B cell (primary cell): ENCODE results near the gene LLPH. TPM values are rescaled to one million over a fixed set of nuclear protein-coding genes. Genes with fewer than 3 reads are reported as not detected.

ENCODE experiments used
- ATAC-seq: fragments of 200-7000 bp; cut with Tn5 transposase; one replicate; pipeline ENCODE4 v1.10.0; 2021; ENCODE audit warnings: low read depth, mild to moderate bottlenecking, moderate number of reproducible peaks, moderate library complexity
- CTCF ChIA-PET: fragments of 350-600 bp; sonication (Branson Sonifier 250); formaldehyde crosslinking; loops from one replicate; lab custom pipeline; 2021; ENCODE audit warnings: antibody characterized with exemption, inconsistent platforms; lab: Charles Lee
- POLR2A ChIA-PET: fragments of 350-600 bp; sonication (Branson Sonifier 250); formaldehyde crosslinking; loops from one replicate; lab custom pipeline; 2021; ENCODE audit warnings: antibody characterized with exemption; lab: Charles Lee
- DNase-seq: peaks from one replicate; pipeline ENCODE4 v3.0.0; 2013
- H2AFZ ChIP-seq: 2 replicates; pipeline ENCODE4 v1.6.1; 2012; ENCODE audit warnings: mild to moderate bottlenecking, low read depth, low read length; ENCODE audit not compliant: insufficient read depth, poor library complexity, severe bottlenecking
- H3K27ac ChIP-seq, 2 donors: 1 replicate in 1 of 2; 2 replicates in 1 of 2; pipeline ENCODE4 v1.5.1; 2012 to 2013; ENCODE audit warnings: low read length in 2 of 2, mild to moderate bottlenecking in 2 of 2, moderate library complexity in 1 of 2
- H3K27me3 ChIP-seq, 4 experiments: fragments of 200-600 bp in 1 of 4; sonication (generic) in 1 of 4; replicated peaks in 1 of 4; 1 replicate in 2 of 4; 2 replicates in 2 of 4; pipeline versions ENCODE4 v1.6.1 to v1.7.0; 2013 to 2016; ENCODE audit warnings: low read length in 3 of 4, mild to moderate bottlenecking in 2 of 4, mixed read lengths in 1 of 4, moderate library complexity in 1 of 4; ENCODE audit not compliant: insufficient read depth in 4 of 4, control insufficient read depth in 3 of 4; ENCODE audit errors: control extremely low read depth in 1 of 4
- H3K36me3 ChIP-seq, 2 experiments: replicated peaks in 1 of 2; 1 replicate in 1 of 2; 2 replicates in 1 of 2; pipeline versions ENCODE4 v1.6.1 to v1.7.1; 2013; ENCODE audit warnings: low read length in 1 of 2; ENCODE audit not compliant: insufficient read depth in 2 of 2, control insufficient read depth in 1 of 2; ENCODE audit errors: control extremely low read depth in 1 of 2, extremely low read depth in 1 of 2
- H3K4me1 ChIP-seq, 2 donors: fragments of 200-600 bp in 1 of 2; sonication (generic) in 1 of 2; 1 replicate in 1 of 2; 2 replicates in 1 of 2; pipeline versions ENCODE4 v1.5.1 to v1.6.1; 2013 to 2017; ENCODE audit warnings: low read length in 2 of 2; ENCODE audit not compliant: control insufficient read depth in 2 of 2, insufficient read depth in 2 of 2
- H3K4me2 ChIP-seq: replicated peaks from 2 replicates; pipeline ENCODE3; 2012; ENCODE audit warnings: mild to moderate bottlenecking, low read depth, low read length; ENCODE audit not compliant: poor library complexity, severe bottlenecking
- H3K4me3 ChIP-seq, 5 experiments: fragments of 200-600 bp in 1 of 5; sonication (generic) in 1 of 5; 1 replicate in 3 of 5; 2 replicates in 2 of 5; pipeline versions ENCODE4 v1.5.1 to v1.7.0; 2011 to 2016; ENCODE audit warnings: low read length in 4 of 5, mild to moderate bottlenecking in 4 of 5, low read depth in 2 of 5, control low read depth in 1 of 5, moderate library complexity in 1 of 5; ENCODE audit not compliant: insufficient read depth in 1 of 5; ENCODE audit errors: control extremely low read depth in 1 of 5, extremely low read depth in 1 of 5
- H3K79me2 ChIP-seq: fragments of 200-600 bp; sonication (generic); one replicate; pipeline ENCODE4 v1.6.0; 2016; ENCODE audit warnings: low read length; ENCODE audit not compliant: control insufficient read depth, insufficient read depth
- H3K9ac ChIP-seq: fragments of 200-600 bp; sonication (generic); 2 replicates; pipeline ENCODE4 v1.6.1; 2017; ENCODE audit warnings: mild to moderate bottlenecking, low read length, moderate library complexity
- H3K9me3 ChIP-seq, 3 donors: one replicate each; pipeline versions ENCODE4 v1.6.1 to v1.7.1; 2013; ENCODE audit warnings: low read length in 2 of 3; ENCODE audit not compliant: control insufficient read depth in 2 of 3, insufficient read depth in 1 of 3; ENCODE audit errors: control extremely low read depth in 1 of 3
- H4K20me1 ChIP-seq: 2 replicates; pipeline ENCODE4 v1.6.0; 2012; ENCODE audit warnings: mild to moderate bottlenecking, low read length; ENCODE audit not compliant: insufficient read depth, control insufficient read depth, poor library complexity, severe bottlenecking
- H3K27ac Mint-ChIP-seq: one replicate; pipeline ENCODE4 v1.8.0; 2021; ENCODE audit warnings: mixed read lengths
- H3K27me3 Mint-ChIP-seq: one replicate; pipeline ENCODE4 v1.8.0; 2021; ENCODE audit warnings: mixed read lengths
- H3K4me1 Mint-ChIP-seq: one replicate; pipeline ENCODE4 v1.8.0; 2021; ENCODE audit warnings: mixed read lengths
- H3K4me3 Mint-ChIP-seq: one replicate; pipeline ENCODE4 v1.8.0; 2021; ENCODE audit warnings: mixed read lengths
- H3K9me3 Mint-ChIP-seq: one replicate; pipeline ENCODE4 v1.8.0; 2022; ENCODE audit warnings: mixed read lengths; ENCODE audit not compliant: insufficient read depth
- CTCF ChIP-seq: fragments of 200-600 bp; IDR thresholded peaks from one replicate; pipeline ENCODE4 v1.8.0; 2022; ENCODE audit warnings: antibody characterized with exemption, mild to moderate bottlenecking
- EZH2 ChIP-seq: IDR thresholded peaks from 2 replicates; pipeline ENCODE4 v1.6.1; 2012; ENCODE audit warnings: borderline replicate concordance, low read depth, mild to moderate bottlenecking, moderate library complexity, low read length; ENCODE audit not compliant: insufficient read depth, poor library complexity, severe bottlenecking
- WGBS: methylation state at CpG from one replicate; pipeline ENCODE4 v1.1.5; 2013; ENCODE audit warnings: missing lambda C conversion rate; ENCODE audit not compliant: insufficient coverage; 5-methylcytosine and 5-hydroxymethylcytosine counted together
- intact Hi-C: fragments of 100-400 bp; cut with micrococcal nuclease; formaldehyde crosslinking; loops from one replicate; pipeline ENCODE4 v1.10.0; 2022
- polyA plus RNA-seq: library from polyadenylated mRNA; depleted of rRNA; stranded (reverse); fragments of >200 nt; gene quantifications from 2 replicates; pipeline ENCODE4 v1.2.3, GENCODE V29; 2012
- total RNA-seq, 2 donors: library from RNA; stranded (reverse); fragments of 120-200 nt in 1 of 2; gene quantifications; 1 replicate in 1 of 2; 2 replicates in 1 of 2; pipeline versions ENCODE4 v1.2.3 to v1.2.4, GENCODE V29; 2013 to 2022

The LLPH gene
- total and polyA plus RNA-seq, 2 donors (not counting 1 experiment from before 2014, with no cell fraction given), result 2.1 to 23.4 TPM

DNA sequence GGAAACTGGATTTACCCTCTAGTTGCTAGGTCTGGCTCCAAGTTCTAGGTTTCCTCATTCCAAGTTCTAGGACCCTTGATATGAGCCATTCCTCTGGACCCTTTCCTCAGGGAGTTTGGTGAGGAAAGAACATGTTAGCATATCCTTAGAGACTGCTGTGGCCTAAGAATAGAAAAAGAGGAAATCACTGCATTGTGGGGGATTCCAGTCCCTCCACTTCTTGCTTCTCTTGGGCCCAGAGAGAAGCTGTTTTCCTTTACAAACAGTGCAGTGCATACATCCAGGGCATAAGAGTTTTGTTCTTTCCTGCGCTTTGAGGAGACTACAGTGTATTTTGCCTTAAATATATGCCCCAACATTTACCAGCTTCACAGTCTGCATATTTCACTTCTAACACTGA is 59.0 kb downstream of the LLPH start:
- Histone ChIP-seq H3K27ac (no peak overlapping the region), H3K27me3 (no peaks in the 10 kb centered on the region), H3K4me2 (peak overlapping the region; percentile 43), H3K9me3 (peaks cover 0 to 6% (median 2%) of the 10 kb centered on the region in 3 donors), H3K79me2 (no peaks in the 10 kb centered on the region), H3K9ac (no peak overlapping the region), H4K20me1 (no peaks in the 10 kb centered on the region), H3K4me3 (no peak overlapping the region), H2AFZ (no peak overlapping the region), H3K4me1 (peaks cover 16 to 22% of the 10 kb centered on the region in 2 donors), H3K36me3 (no peaks in the 10 kb centered on the region)
- ATAC-seq, result no peak
- no peak for DNase-seq
- POLR2A ChIA-PET, result no interaction called here
- no CpG with 5 or more reads among the region's 1 CpG for WGBS
- no peak overlapping the region for H3K27ac Mint-ChIP-seq
- CTCF ChIA-PET, result interaction anchor here (0.8 kb wide), 1 partner anchor 15 kb away, joined by 3 read pairs; no protein-coding TSS in a partner anchor
- H3K9me3 Mint-ChIP-seq, result no peaks in the 10 kb centered on the region
- no peak overlapping the region for H3K4me3 Mint-ChIP-seq
- intact Hi-C loops, result no loop called here
- no peak for TF ChIP-seq CTCF
- no peak for TF ChIP-seq EZH2
- H3K27me3 Mint-ChIP-seq, result peaks cover 4% of the 10 kb centered on the region
- H3K4me1 Mint-ChIP-seq, result peaks cover 22% of the 10 kb centered on the region

GRCh38 chr12:66070378-66071120 is 60.0 kb downstream of the LLPH start:
- Histone ChIP-seq H3K79me2 (no peaks in the 10 kb centered on the region), H3K4me2 (no peak overlapping the region), H3K4me3 (no peak overlapping the region), H3K9ac (no peak overlapping the region), H4K20me1 (no peaks in the 10 kb centered on the region), H3K4me1 (peaks cover 18 to 27% of the 10 kb centered on the region in 2 donors), H3K27me3 (peaks cover 0 to 3% (median 0%) of the 10 kb centered on the region in 4 experiments), H3K27ac (no peak overlapping the region), H3K36me3 (no peaks in the 10 kb centered on the region), H2AFZ (no peak overlapping the region), H3K9me3 (peaks cover 0 to 6% (median 2%) of the 10 kb centered on the region in 3 donors)
- Mint-ChIP-seq H3K9me3 (no peaks in the 10 kb centered on the region), H3K27ac (no peak overlapping the region), H3K4me3 (no peak overlapping the region), H3K4me1 (peaks cover 27% of the 10 kb centered on the region), H3K27me3 (peaks cover 7% of the 10 kb centered on the region)
- TF ChIP-seq CTCF (no peak), EZH2 (no peak)
- DNase-seq, result no peak
- CTCF ChIA-PET, result no interaction called here
- POLR2A ChIA-PET, result no interaction called here
- 98% methylated on average over 3 of the region's 9 CpGs for WGBS
- ATAC-seq, result no peak
- intact Hi-C loops, result no loop called here
